PFSK-1 (cell line): Measurements from ENCODE around the gene CHST5.

ENCODE experiments used
- FOXP2 ChIP-seq: optimal IDR thresholded peaks from 2 replicates; pipeline ENCODE3; 2011; ENCODE audit warnings: borderline replicate concordance, control low read depth, inconsistent platforms; ENCODE audit not compliant: insufficient read depth; ENCODE audit errors: extremely low read length, extremely low read depth
- POLR2AphosphoS5 ChIP-seq: IDR thresholded peaks from 2 replicates; pipeline ENCODE4 v1.6.1; 2012; ENCODE audit warnings: low read depth, mild to moderate bottlenecking, control low read depth, low read length, moderate library complexity
- REST ChIP-seq, 2 experiments: IDR thresholded peaks; 2 replicates each; pipeline versions ENCODE4 v1.6.1 to v1.8.0; 2011 to 2012; ENCODE audit warnings: low read depth in 2 of 2, low read length in 2 of 2, control low read depth in 1 of 2, inconsistent platforms in 1 of 2, mild to moderate bottlenecking in 1 of 2, moderate library complexity in 1 of 2; ENCODE audit not compliant: insufficient read depth in 1 of 2
- SIN3A ChIP-seq: IDR thresholded peaks from 2 replicates; pipeline ENCODE4 v1.6.1; 2012; ENCODE audit warnings: mild to moderate bottlenecking, low read length, moderate library complexity, borderline replicate concordance; ENCODE audit not compliant: insufficient read depth
- TAF1 ChIP-seq: IDR thresholded peaks from 2 replicates; pipeline ENCODE4 v1.6.1; 2012; ENCODE audit warnings: low read length, control low read depth, borderline replicate concordance; ENCODE audit not compliant: insufficient read depth

Gene CHST5

GRCh38 chr16:75503801-75504200, 32.1 kb downstream of the CHST5 start:
- TF ChIP-seq TAF1 (no peak), POLR2AphosphoS5 (no peak), REST (IDR thresholded peaks at IDR 0.05; ENCODE audit: insufficient read depth in 1 of 2, low read depth in 2 of 2, low read length in 2 of 2) (no peak), SIN3A (no peak), FOXP2 (no peak)

- TF ChIP-seq POLR2AphosphoS5 = no peak
- TF ChIP-seq SIN3A = no peak
Observed at GRCh38 chr16:75502916-75503605, 32.8 kb downstream of the CHST5 start.

GRCh38 chr16:75501359-75501758, 34.5 kb downstream of the CHST5 start:
- TF ChIP-seq FOXP2 (no peak), TAF1 (no peak), REST (IDR thresholded peaks at IDR 0.05; ENCODE audit: insufficient read depth in 1 of 2, low read depth in 2 of 2, low read length in 2 of 2) (no peak), POLR2AphosphoS5 (no peak), SIN3A (no peak)

GRCh38 chr16:75497558-75497957, 38.4 kb downstream of the CHST5 start:
- TF ChIP-seq POLR2AphosphoS5 = no peak
- no peak for TF ChIP-seq REST (IDR thresholded peaks at IDR 0.05; ENCODE audit: insufficient read depth in 1 of 2, low read depth in 2 of 2, low read length in 2 of 2)
- TF ChIP-seq SIN3A = no peak
- no peak for TF ChIP-seq TAF1
- no peak for TF ChIP-seq FOXP2

GRCh38 chr16:75495076-75495674, 40.7 kb downstream of the CHST5 start, which contains the start of gene CHST6:
Gene CHST6, minus strand, starts transcription at chr16:75495441. Its CDS starts 15,613 bp downstream, at chr16:75479828.
- no peak for TF ChIP-seq POLR2AphosphoS5
- TF ChIP-seq REST (IDR thresholded peaks at IDR 0.05; ENCODE audit: insufficient read depth in 1 of 2, low read depth in 2 of 2, low read length in 2 of 2) = no peak
- no peak for TF ChIP-seq FOXP2
- no peak for TF ChIP-seq SIN3A
- no peak for TF ChIP-seq TAF1
